A549 (cell line): ENCODE results near the gene GATA5. TPM values are rescaled to one million over a fixed set of nuclear protein-coding genes. Genes with fewer than 3 reads are reported as not detected.

Experiments used
- ATAC-seq, 2 experiments: fragments of 200-7000 bp in 1 of 2; fragments of >200 bp in 1 of 2; cut with Nextera tagmentation in 1 of 2; cut with Tn5 transposase in 1 of 2; 3 replicates each; pipeline versions ENCODE4 v1.8.0 to v1.9.1; 2018 to 2020; ENCODE audit warnings: mild to moderate bottlenecking in 1 of 2, moderate library complexity in 1 of 2
- CTCF ChIA-PET: fragments of 300-600 bp; sonication (Branson Sonifier 250); formaldehyde crosslinking; extraction: SDS; loops from one replicate; lab custom pipeline; 2021; ENCODE audit warnings: antibody characterized with exemption, inconsistent platforms; lab: Yijun Ruan, JAX
- POLR2A ChIA-PET: fragments of 350-600 bp; formaldehyde crosslinking; extraction: SDS; loops from one replicate; lab custom pipeline; 2021; ENCODE audit warnings: antibody characterized with exemption, inconsistent platforms; lab: Yijun Ruan, JAX
- DNase-seq, 2 experiments: peaks; one replicate each; pipeline versions ENCODE4 v3.0.0 to v3.0.0-alpha.2; 2011 to 2016; ENCODE audit warnings: low read depth in 1 of 2, low spot score in 1 of 2
- FAIRE-seq: peaks from 2 replicates; lab custom pipeline; 2011; peaks lifted over from hg19 to GRCh38; lab: Jason Lieb, UNC
- H3K27ac ChIP-seq, 2 experiments: fragments of >200 bp; sonication (Bioruptor Twin); formaldehyde crosslinking; 3 replicates each; pipeline ENCODE4 v1.5.1; 2016 to 2017
- H3K4me1 ChIP-seq: fragments of >200 bp; sonication (Bioruptor Twin); formaldehyde crosslinking; 3 replicates; pipeline ENCODE4 v1.6.1; 2016
- H3K4me2 ChIP-seq: fragments of >200 bp; sonication (Bioruptor Twin); formaldehyde crosslinking; 3 replicates; pipeline ENCODE4 v1.6.1; 2016
- H3K4me3 ChIP-seq: fragments of >200 bp; sonication (Bioruptor Twin); formaldehyde crosslinking; 3 replicates; pipeline ENCODE4 v1.5.1; 2016
- H3K9me3 ChIP-seq: fragments of >200 bp; sonication (Bioruptor Twin); formaldehyde crosslinking; 3 replicates; pipeline ENCODE4 v1.6.1; 2016
- CBX2 ChIP-seq: fragments of 200-600 bp; sonication (generic); IDR thresholded peaks from 2 replicates; pipeline ENCODE4 v1.6.1; 2016; ENCODE audit warnings: low read depth, mild to moderate bottlenecking, borderline replicate concordance
- CBX8 ChIP-seq: fragments of 200-600 bp; sonication (generic); IDR thresholded peaks from 2 replicates; pipeline ENCODE4 v1.6.1; 2016
- CHD2 ChIP-seq: fragments of 150-350 bp; IDR thresholded peaks from 2 replicates; pipeline ENCODE4 v1.6.1; 2014; ENCODE audit warnings: low read length; ENCODE audit not compliant: partially characterized antibody
- E2F6 ChIP-seq: IDR thresholded peaks from 2 replicates; pipeline ENCODE4 v1.6.1; 2012; ENCODE audit warnings: low read depth, borderline replicate concordance
- EHF ChIP-seq: fragments of 250-450 bp; sonication (Bioruptor Pico); IDR thresholded peaks from 2 replicates; pipeline ENCODE4 v1.5.0; 2020; ENCODE audit warnings: mild to moderate bottlenecking
- ELK1 ChIP-seq: fragments of 150-350 bp; IDR thresholded peaks from 2 replicates; pipeline ENCODE4 v1.6.1; 2014; ENCODE audit warnings: low read depth, mild to moderate bottlenecking, low read length
- EP300 ChIP-seq, 2 experiments: fragments of >200 bp; sonication (Bioruptor Twin); formaldehyde crosslinking; IDR thresholded peaks; 2 replicates in 1 of 2; 3 replicates in 1 of 2; pipeline ENCODE4 v1.6.1; 2016 to 2017
- FOSB ChIP-seq: fragments of 250-450 bp; sonication (Bioruptor Pico); IDR thresholded peaks from 2 replicates; pipeline ENCODE4 v1.5.0; 2020; ENCODE audit warnings: mild to moderate bottlenecking, moderate library complexity
- FOSL2 ChIP-seq, 2 experiments: fragments of 450-650 bp in 1 of 2; fragments of >200 bp in 1 of 2; sonication (Bioruptor Twin) in 1 of 2; formaldehyde crosslinking; IDR thresholded peaks; 2 replicates each; pipeline versions ENCODE4 v1.5.0 to v1.6.1; 2016 to 2020; ENCODE audit warnings: mild to moderate bottlenecking in 1 of 2, moderate library complexity in 1 of 2
- HMGXB4 ChIP-seq: fragments of 250-450 bp; sonication (Bioruptor Pico); IDR thresholded peaks from 2 replicates; pipeline ENCODE4 v1.5.0; 2021; ENCODE audit warnings: mild to moderate bottlenecking, moderate library complexity, borderline replicate concordance
- HOXA7 ChIP-seq: fragments of 250-450 bp; sonication (Bioruptor Pico); IDR thresholded peaks from 2 replicates; pipeline ENCODE4 v1.5.0; 2020; ENCODE audit warnings: mild to moderate bottlenecking, moderate library complexity
- JUNB ChIP-seq: fragments of >200 bp; sonication (Bioruptor Twin); formaldehyde crosslinking; IDR thresholded peaks from 2 replicates; pipeline ENCODE4 v1.6.1; 2016
- KDM5A ChIP-seq: fragments of 200-600 bp; sonication (generic); IDR thresholded peaks from 2 replicates; pipeline ENCODE4 v1.6.1; 2016; ENCODE audit warnings: antibody characterized with exemption, mild to moderate bottlenecking
- MAX ChIP-seq: IDR thresholded peaks from 2 replicates; pipeline ENCODE4 v1.6.1; 2012
- MAZ ChIP-seq: fragments of 150-350 bp; IDR thresholded peaks from 2 replicates; pipeline ENCODE4 v1.6.1; 2014; ENCODE audit warnings: antibody characterized with exemption, low read depth, low read length, borderline replicate concordance
- NFE2L2 ChIP-seq: fragments of 150-350 bp; conservative IDR thresholded peaks from 2 replicates; pipeline ENCODE4 v1.6.1; 2014; ENCODE audit warnings: low read length
- NR3C1 ChIP-seq: fragments of >200 bp; sonication (Bioruptor Twin); formaldehyde crosslinking; IDR thresholded peaks from 3 replicates; pipeline ENCODE4 v1.6.1; 2017
- POLR2A ChIP-seq: IDR thresholded peaks from 2 replicates; pipeline ENCODE4 v1.6.1; 2012; ENCODE audit warnings: mild to moderate bottlenecking, low read length
- POLR2AphosphoS2 ChIP-seq: conservative IDR thresholded peaks from 2 replicates; pipeline ENCODE4 v1.6.1; 2012; ENCODE audit warnings: low read length, improper control_type of control experiment, inconsistent platforms
- RARB ChIP-seq: fragments of 250-450 bp; sonication (Bioruptor Pico); IDR thresholded peaks from 2 replicates; pipeline ENCODE4 v1.8.0; 2021; ENCODE audit warnings: mild to moderate bottlenecking, moderate library complexity
- RFX5 ChIP-seq: fragments of 450-650 bp; IDR thresholded peaks from 2 replicates; pipeline ENCODE4 v1.7.1; 2014; ENCODE audit warnings: antibody characterized with exemption, mild to moderate bottlenecking, moderate library complexity
- SMC3 ChIP-seq: fragments of >200 bp; sonication (Bioruptor Twin); formaldehyde crosslinking; IDR thresholded peaks from 3 replicates; pipeline ENCODE4 v1.6.1; 2018; ENCODE audit warnings: inconsistent platforms
- SREBF2 ChIP-seq: fragments of 450-650 bp; IDR thresholded peaks from 2 replicates; pipeline ENCODE4 v1.6.1; 2014; ENCODE audit warnings: mild to moderate bottlenecking, moderate library complexity
- TFCP2L1 ChIP-seq: fragments of 250-450 bp; sonication (Bioruptor Pico); IDR thresholded peaks from 2 replicates; pipeline ENCODE4 v1.5.0; 2021; ENCODE audit warnings: mild to moderate bottlenecking
- USF2 ChIP-seq: fragments of 450-650 bp; IDR thresholded peaks from 2 replicates; pipeline ENCODE4 v1.6.1; 2014; ENCODE audit warnings: antibody characterized with exemption
- ZC3H11A ChIP-seq: fragments of 450-650 bp; IDR thresholded peaks from 2 replicates; pipeline ENCODE4 v1.6.1; 2014; ENCODE audit warnings: antibody characterized with exemption, mild to moderate bottlenecking
- WGBS: methylation state at CpG from one replicate; pipeline ENCODE4 v1.1.6; 2017; ENCODE audit errors: missing lambda C conversion rate; 5-methylcytosine and 5-hydroxymethylcytosine counted together
- polyA plus RNA-seq, 4 experiments: library from polyadenylated mRNA; depleted of rRNA in 3 of 4; stranded (reverse); fragments of >200 nt; fragmentation: RNase III in 1 of 4; extraction: RNeasy Plus Mini Kit Qiagen cat#74134 plus additional on column Dnase treatment in 1 of 4; gene quantifications; 2 replicates in 3 of 4; 3 replicates in 1 of 4; pipeline ENCODE4 v1.2.3, GENCODE V29; 2011 to 2017

GATA5 gene
- polyA plus RNA-seq, 2 of the 4 experiments (the other 2 are of a cell fraction): 0.21 to 0.72 TPM

GRCh38 chr20:62511915-62512610, 36.3 kb upstream of the GATA5 start (continued):
- TF ChIP-seq HOXA7 (CRISPR knock-in tag) (no peak), JUNB (no peak), RFX5 (no peak), ZC3H11A (no peak), POLR2A (no peak), MAZ (no peak), RARB (no peak), FOSB (no peak), MAX (no peak)

GRCh38 chr20:62511300-62511914, 35.6 kb upstream of the GATA5 start:
- 60% methylated on average over 4 of the region's 8 CpGs for WGBS

More at GRCh38 chr20:62511300-62511914, 35.6 kb upstream of the GATA5 start:
- Histone ChIP-seq H3K4me2 (no peak overlapping the region), H3K9me3 (no peaks in the 10 kb centered on the region), H3K27ac (no peak overlapping the region), H3K4me3 (no peak overlapping the region), H3K4me1 (no peaks in the 10 kb centered on the region)
- FAIRE-seq (no peak), ATAC-seq (no peak), DNase-seq (no peak)
- CTCF ChIA-PET: interaction anchor here (1.0 to 8.6 kb wide), 3 partner anchors 12 to 106 kb away, joined by 3 to 63 read pairs (median 5); no protein-coding TSS in a partner anchor
- POLR2A ChIA-PET: no interaction called here
- no peak for TF ChIP-seq TFCP2L1 (CRISPR knock-in tag)
- TF ChIP-seq KDM5A: no peak
- TF ChIP-seq RFX5: no peak
- TF ChIP-seq NR3C1: no peak
- no peak for TF ChIP-seq EHF (CRISPR knock-in tag)
- TF ChIP-seq ELK1: no peak
- no peak for TF ChIP-seq POLR2AphosphoS2
- no peak for TF ChIP-seq CBX8
- TF ChIP-seq NFE2L2: no peak
- TF ChIP-seq FOSL2 (IDR thresholded peaks at IDR 0.05): no peak
- TF ChIP-seq FOSL2 (CRISPR knock-in tag; IDR thresholded peaks at IDR 0.05): no peak
- TF ChIP-seq CBX2: no peak
- no peak for TF ChIP-seq EP300 (IDR thresholded peaks at IDR 0.05)
- no peak for TF ChIP-seq FOSB
- no peak for TF ChIP-seq E2F6
- TF ChIP-seq SREBF2: no peak
- no peak for TF ChIP-seq CHD2
- no peak for TF ChIP-seq USF2
- TF ChIP-seq HMGXB4 (CRISPR knock-in tag): no peak
- TF ChIP-seq SMC3: no peak
- TF ChIP-seq POLR2A: no peak
